HG02970 (cell line): Measurements from ENCODE around the gene PSMB1.
"Not testable (repeated sequence)": the region's sequence is repeated elsewhere in the genome, so short reads cannot be mapped to it uniquely, and the experiment has no call there.

Experiments
- ATAC-seq: cut with Tn5 transposase; IDR thresholded peaks from one replicate; pipeline ENCODE4 v1.9.1; 2021; ENCODE audit warnings: mild to moderate bottlenecking, moderate library complexity, moderate number of reproducible peaks; ENCODE audit not compliant: unreplicated experiment, low FRiP score

Gene PSMB1

GRCh38 chr6:170536671-170537070 is 16.4 kb downstream of the PSMB1 start:
- ATAC-seq, result no peak

GRCh38 chr6:170535004-170535403 is 18.1 kb downstream of the PSMB1 start:
- ATAC-seq, result no peak

DNA sequence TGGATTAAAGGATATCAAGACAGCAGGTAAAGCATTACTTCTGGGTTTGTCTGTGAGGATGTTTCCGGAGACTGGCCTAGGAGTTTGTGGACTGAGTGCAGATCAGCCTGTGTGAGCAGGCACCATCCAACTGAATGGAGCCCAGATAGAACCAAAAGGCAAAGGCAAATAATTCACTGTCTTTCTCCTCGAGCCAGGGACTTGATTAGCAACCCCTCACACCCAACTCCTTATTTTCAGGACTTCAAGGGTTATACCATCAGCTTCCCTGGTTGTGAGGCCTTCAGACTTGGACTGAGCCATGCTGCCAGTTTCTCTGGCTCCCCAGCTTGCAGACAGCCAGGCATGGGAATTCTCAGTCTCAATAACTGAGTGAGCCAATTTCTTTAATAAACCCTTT is 19.3 kb downstream of the PSMB1 start:
- no peak for ATAC-seq

DNA sequence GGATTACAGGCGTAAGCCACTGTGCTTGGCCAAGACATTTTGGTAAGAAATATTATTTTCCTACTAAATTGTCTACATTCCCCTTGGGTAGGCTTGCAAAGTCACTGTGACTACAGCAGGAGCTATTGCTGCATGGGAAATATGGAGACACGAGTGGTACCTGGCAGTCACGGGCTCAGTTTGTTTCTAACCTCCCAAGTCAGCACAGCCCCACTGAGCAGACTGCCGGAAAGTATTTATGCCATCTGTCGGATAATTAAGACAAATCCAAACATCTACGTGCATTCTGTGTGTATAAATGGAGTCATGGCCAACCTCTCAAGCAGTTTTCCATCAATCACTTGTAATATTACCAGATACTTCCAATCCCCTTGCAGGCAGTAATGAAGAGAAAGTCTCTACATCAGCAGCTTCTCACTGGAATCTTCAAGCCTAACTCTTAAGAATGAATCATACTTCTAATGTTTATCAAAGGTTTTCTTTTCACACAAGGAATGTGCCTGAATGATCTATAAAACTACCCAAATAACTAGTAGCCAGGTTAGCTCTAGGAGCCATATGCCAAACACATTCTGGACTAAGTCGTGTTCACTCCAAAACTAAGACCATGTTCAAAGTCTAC is 20.1 kb downstream of the PSMB1 start:
- ATAC-seq, result no peak

GRCh38 chr6:170529839-170530469 is 23.2 kb downstream of the PSMB1 start:
- no peak for ATAC-seq

GRCh38 chr6:170527995-170528394 is 25.1 kb downstream of the PSMB1 start:
- not testable (repeated sequence) for ATAC-seq

- ATAC-seq, result no peak
Observed at GRCh38 chr6:170525795-170526194, 27.3 kb downstream of the PSMB1 start.

DNA sequence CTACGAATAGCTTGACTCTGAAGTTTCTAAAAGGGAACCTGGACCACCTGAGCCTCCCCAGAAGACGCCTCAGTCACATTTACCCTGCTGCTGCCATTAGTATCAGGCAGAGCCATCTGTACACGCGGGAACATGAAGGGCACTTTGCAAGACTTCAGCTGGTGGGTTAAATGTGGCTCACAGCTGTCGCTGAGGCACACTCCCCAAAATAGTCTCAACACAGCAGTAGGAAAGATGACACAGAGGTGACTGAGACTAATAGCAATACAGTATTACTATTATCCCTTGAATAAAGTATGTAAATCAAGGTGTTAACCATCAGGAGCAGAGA is 29.0 kb downstream of the PSMB1 start:
- ATAC-seq, result no peak

DNA sequence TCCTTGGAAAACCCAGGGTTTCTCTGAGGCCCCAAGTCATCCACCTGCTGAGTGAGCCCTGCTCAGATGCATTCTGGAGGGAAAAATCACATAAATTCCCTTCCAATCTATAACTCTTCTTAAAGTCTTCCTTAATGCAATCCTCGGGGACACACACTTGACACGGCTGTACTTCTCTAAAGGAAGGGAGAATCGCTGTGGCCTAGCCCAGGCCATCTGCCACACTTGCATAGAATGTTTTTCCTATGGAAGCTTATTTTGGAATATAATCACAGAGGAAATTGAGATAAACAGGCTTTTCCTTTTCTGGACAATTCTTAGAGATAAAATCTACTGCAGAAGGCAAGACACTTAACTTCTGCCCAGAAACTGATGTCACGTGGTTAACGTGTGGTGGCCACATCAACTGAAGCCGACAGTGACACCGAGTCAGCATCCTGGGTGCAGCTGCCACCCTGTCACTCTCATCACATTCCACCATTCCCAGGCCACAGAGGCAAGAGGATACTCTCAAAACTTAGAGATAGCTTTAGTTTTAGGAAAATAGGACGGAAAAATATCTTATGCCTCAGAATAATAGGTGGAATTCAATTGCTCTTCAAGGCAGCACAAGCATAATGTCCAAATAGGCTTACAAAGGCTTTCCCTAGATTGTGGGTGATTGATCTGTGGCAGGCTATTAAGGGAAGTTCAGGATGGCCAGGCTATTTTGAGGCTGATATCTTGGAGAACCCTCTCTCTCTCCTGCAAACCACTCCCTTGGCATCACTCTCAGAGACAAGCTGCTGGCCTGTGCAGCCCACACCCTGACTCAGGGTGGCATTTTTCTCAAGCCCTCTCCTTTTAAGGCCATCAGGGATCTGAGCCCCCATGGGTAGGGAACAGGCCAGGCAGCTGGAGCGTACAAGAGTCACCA is 29.6 kb downstream of the PSMB1 start:
- ATAC-seq, result no peak

DNA sequence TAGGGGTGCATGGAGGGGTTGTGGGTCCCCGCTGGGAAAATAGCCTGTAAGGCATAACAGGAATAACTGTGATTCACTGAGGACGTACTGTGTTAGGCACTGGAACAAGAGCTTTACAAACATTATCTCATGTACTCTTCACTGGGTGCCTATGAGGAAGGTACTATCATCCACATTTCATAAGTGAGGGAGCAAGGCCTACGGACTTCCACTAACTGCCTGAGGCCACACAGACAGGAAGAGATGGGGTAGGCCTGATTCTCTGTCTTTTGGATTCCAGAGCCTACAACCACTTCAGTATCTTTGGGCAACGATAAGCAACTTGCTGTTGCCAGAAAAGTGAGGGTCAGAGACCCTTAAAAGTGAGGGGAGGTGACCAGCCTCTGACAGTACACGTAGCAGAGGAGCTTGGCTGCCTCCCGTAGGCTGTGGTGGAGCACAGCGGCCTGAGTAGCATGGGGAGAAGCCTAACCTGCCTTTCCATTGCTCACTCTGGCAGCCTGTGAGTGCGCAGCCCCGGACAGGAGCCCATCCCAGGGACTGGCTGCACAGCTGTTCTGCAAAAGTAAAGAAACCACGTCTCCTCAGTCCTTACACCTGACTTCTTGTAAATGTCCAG is 30.4 kb downstream of the PSMB1 start:
- ATAC-seq, result no peak

- no peak for ATAC-seq
Observed at GRCh38 chr6:170516783-170517616, 36.1 kb downstream of the PSMB1 start.

GRCh38 chr6:170514908-170515307 is 38.2 kb downstream of the PSMB1 start:
- no peak for ATAC-seq

GRCh38 chr6:170512249-170512648 is 40.9 kb downstream of the PSMB1 start:
- no peak for ATAC-seq

- no peak for ATAC-seq
Observed at GRCh38 chr6:170510631-170511030, 42.5 kb downstream of the PSMB1 start.

DNA sequence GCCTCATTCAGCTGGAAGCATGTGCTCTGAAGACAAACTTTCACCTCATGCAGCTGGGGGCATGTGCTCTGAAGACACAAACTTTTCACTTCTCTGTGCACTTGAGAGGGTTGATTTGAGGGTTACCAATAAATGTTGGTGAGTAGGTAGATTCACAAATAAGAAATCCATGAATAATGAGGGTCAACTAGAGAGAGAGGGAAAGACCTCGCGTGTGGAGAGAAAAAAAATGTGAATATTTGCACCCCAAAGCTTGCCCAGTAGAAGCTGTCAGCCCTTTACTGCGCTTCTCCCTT is 43.4 kb downstream of the PSMB1 start:
- ATAC-seq, result no peak

GRCh38 chr6:170508892-170509722 is 44.0 kb downstream of the PSMB1 start:
- not testable (repeated sequence) for ATAC-seq

DNA sequence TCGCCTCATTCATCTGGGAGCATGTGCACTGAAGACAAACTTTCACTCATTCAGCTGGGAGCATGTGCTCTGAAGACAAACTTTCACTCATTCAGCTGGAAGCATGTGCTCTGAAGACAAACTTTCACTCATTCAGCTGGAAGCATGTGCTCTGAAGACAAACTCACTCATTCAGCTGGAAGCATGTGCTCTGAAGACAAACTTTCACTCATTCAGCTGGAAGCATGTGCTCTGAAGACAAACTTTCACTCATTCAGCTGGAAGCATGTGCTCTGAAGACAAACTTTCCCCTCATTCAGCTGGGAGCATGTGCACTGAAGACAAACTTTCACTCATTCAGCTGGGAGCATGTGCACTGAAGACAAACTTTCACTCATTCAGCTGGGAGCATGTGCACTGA is 44.8 kb downstream of the PSMB1 start:
- not testable (repeated sequence) for ATAC-seq

DNA sequence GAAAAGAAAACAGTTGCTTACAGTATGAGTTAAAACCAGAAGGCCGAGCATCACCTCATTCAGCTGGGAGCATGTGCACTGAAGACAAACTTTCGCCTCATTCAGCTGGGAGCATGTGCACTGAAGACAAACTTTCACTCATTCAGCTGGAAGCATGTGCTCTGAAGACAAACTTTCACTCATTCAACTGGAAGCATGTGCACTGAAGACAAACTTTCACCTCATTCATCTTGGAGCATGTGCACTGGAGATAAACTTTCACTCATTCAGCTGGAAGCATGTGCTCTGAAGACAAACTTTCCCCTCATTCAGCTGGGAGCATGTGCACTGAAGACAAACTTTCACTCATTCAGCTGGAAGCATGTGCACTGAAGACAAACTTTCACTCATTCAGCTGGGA is 45.4 kb downstream of the PSMB1 start:
- not testable (repeated sequence) for ATAC-seq

GRCh38 chr6:170506446-170506845 is 46.7 kb downstream of the PSMB1 start:
- no peak for ATAC-seq

DNA sequence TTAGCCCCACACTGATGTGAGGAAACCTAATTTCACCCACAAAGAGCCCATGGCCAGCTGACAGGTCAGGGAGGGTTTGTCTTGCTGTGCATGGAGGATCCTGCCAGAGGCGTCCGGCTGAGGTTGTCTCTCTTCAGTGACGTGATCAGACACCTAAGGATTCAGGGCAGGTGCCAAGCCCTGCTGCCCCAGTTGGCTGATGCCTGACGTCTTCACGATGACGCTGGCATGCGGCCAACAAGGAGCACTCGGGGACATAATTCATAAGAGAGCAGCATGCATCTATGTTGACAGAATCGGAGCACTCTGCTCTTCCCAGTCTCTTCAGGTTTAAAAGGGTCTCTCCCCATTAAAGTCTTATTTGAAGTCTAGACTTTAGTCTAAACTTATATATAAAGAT is 47.8 kb downstream of the PSMB1 start:
- no peak for ATAC-seq
